ENCODE results near the gene TES. TPM values are rescaled to one million over a fixed set of nuclear protein-coding genes. Genes with fewer than 3 reads are reported as not detected.

Gene TES
- total and polyA plus RNA-seq, 4 donors = 5.7 to 11.8 (median 7.5) TPM

- no peak for DNase-seq (ENCODE audit: low spot score)
- H3K9ac ChIP-seq (ENCODE audit: low read depth in 1 of 2, low read length in 2 of 2) = no peak overlapping the region
- H3K27ac ChIP-seq (ENCODE audit: low read depth in 1 of 2, low read length in 2 of 2) = no peak overlapping the region
- no peaks in the 10 kb centered on the region for H3K9me3 ChIP-seq (ENCODE audit: control insufficient read depth in 4 of 4, low read length in 3 of 4)
- H3K4me1 ChIP-seq (ENCODE audit: control insufficient read depth in 4 of 4, insufficient read depth in 4 of 4, low read length in 3 of 4) = no peaks in the 10 kb centered on the region
- 98% methylated on average over 3 of the region's 3 CpGs for WGBS
- H3K36me3 ChIP-seq (ENCODE audit: control insufficient read depth in 4 of 4, insufficient read depth in 3 of 4, low read depth in 1 of 4, low read length in 3 of 4) = no peaks in the 10 kb centered on the region
- H3K27me3 ChIP-seq (ENCODE audit: control insufficient read depth in 4 of 4, insufficient read depth in 4 of 4, low read length in 3 of 4) = no peaks in the 10 kb centered on the region
- H3K4me3 ChIP-seq (ENCODE audit: low read depth in 1 of 3, low read length in 3 of 3) = no peak overlapping the region
- no peak for TF ChIP-seq TAF1 (conservative IDR thresholded peaks at IDR 0.05)
- no peak for TF ChIP-seq EGR1 (IDR thresholded peaks at IDR 0.05; ENCODE audit: low read depth in 2 of 2)
- TF ChIP-seq HNF4G (IDR thresholded peaks at IDR 0.05) = no peak
- no peak for TF ChIP-seq CTCF (IDR thresholded peaks at IDR 0.05; ENCODE audit: low read depth, low read length, missing input control)
- no peak for TF ChIP-seq RXRA (IDR thresholded peaks at IDR 0.05)
- no peak for TF ChIP-seq FOXA2 (IDR thresholded peaks at IDR 0.05)
- TF ChIP-seq RAD21 (IDR thresholded peaks at IDR 0.05) = no peak
- TF ChIP-seq YY1 (IDR thresholded peaks at IDR 0.05) = no peak
- TF ChIP-seq HNF4A (conservative IDR thresholded peaks at IDR 0.05) = no peak
Measured at GRCh38 chr7:116197360-116197759, 13.0 kb upstream of the TES start.

GRCh38 chr7:116198748-116199410, 11.5 kb upstream of the TES start:
- no peak for TF ChIP-seq CTCF (IDR thresholded peaks at IDR 0.05; ENCODE audit: low read depth, low read length, missing input control)
- TF ChIP-seq JUND (IDR thresholded peaks at IDR 0.05) = no peak
- TF ChIP-seq NR2F2 (IDR thresholded peaks at IDR 0.05) = no peak
- TF ChIP-seq RXRA (IDR thresholded peaks at IDR 0.05) = no peak
- no peak for TF ChIP-seq RAD21 (IDR thresholded peaks at IDR 0.05)
- no peak for TF ChIP-seq HNF4A (conservative IDR thresholded peaks at IDR 0.05)
- no peak for TF ChIP-seq GABPA (IDR thresholded peaks at IDR 0.05 in 1 of 2, conservative IDR thresholded peaks at IDR 0.05 in 1 of 2)
- no peak for TF ChIP-seq SP1 (IDR thresholded peaks at IDR 0.05)
- TF ChIP-seq FOXA1 (IDR thresholded peaks at IDR 0.05) = no peak
- no peak for TF ChIP-seq TAF1 (conservative IDR thresholded peaks at IDR 0.05)
- TF ChIP-seq EGR1 (IDR thresholded peaks at IDR 0.05; ENCODE audit: low read depth in 2 of 2) = no peak
- TF ChIP-seq ZBTB33 (IDR thresholded peaks at IDR 0.05) = no peak
- no peak for TF ChIP-seq MAX (IDR thresholded peaks at IDR 0.05)
- no peak for TF ChIP-seq REST (IDR thresholded peaks at IDR 0.05)
- TF ChIP-seq ATF3 (IDR thresholded peaks at IDR 0.05) = no peak
- TF ChIP-seq YY1 (IDR thresholded peaks at IDR 0.05) = no peak
- TF ChIP-seq FOXA2 (IDR thresholded peaks at IDR 0.05) = no peak
- H3K9ac ChIP-seq (ENCODE audit: low read depth in 1 of 2, low read length in 2 of 2) = no peak overlapping the region
- no peaks in the 10 kb centered on the region for H3K4me1 ChIP-seq (ENCODE audit: control insufficient read depth in 4 of 4, insufficient read depth in 4 of 4, low read length in 3 of 4)
- DNase-seq (ENCODE audit: low spot score) = no peak
- no peak overlapping the region for H3K27ac ChIP-seq (ENCODE audit: low read depth in 1 of 2, low read length in 2 of 2)
- no peaks in the 10 kb centered on the region for H3K36me3 ChIP-seq (ENCODE audit: control insufficient read depth in 4 of 4, insufficient read depth in 3 of 4, low read depth in 1 of 4, low read length in 3 of 4)
- WGBS = 89% methylated on average over 5 of the region's 5 CpGs
- H3K9me3 ChIP-seq (ENCODE audit: control insufficient read depth in 4 of 4, low read length in 3 of 4) = no peaks in the 10 kb centered on the region
- no peak overlapping the region for H3K4me3 ChIP-seq (ENCODE audit: low read depth in 1 of 3, low read length in 3 of 3)
- no peaks in the 10 kb centered on the region for H3K27me3 ChIP-seq (ENCODE audit: control insufficient read depth in 4 of 4, insufficient read depth in 4 of 4, low read length in 3 of 4)

Data from liver (tissue), 9 donors.